ENCODE data around the gene PGR.

DNA sequence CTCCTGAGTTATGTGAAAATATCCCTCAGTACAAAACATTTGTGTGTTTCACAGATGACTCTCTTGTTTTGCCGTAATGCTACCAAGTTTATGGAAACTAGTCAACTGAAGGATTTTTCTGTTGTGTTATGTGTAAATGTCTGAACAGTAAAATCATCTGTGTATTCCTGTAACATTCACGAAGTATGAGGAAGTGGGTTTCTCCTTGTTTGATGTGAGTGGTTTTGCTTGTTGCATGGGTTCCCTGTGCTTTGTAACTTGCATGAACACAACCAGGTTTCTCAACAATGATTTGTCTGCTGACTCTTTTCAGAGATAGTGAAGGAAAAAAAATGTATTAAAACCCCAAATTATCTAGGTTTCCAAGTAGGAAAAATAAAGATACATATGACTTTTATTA, 138.1 kb downstream of the PGR start:
- TF ChIP-seq, protein P1, sequence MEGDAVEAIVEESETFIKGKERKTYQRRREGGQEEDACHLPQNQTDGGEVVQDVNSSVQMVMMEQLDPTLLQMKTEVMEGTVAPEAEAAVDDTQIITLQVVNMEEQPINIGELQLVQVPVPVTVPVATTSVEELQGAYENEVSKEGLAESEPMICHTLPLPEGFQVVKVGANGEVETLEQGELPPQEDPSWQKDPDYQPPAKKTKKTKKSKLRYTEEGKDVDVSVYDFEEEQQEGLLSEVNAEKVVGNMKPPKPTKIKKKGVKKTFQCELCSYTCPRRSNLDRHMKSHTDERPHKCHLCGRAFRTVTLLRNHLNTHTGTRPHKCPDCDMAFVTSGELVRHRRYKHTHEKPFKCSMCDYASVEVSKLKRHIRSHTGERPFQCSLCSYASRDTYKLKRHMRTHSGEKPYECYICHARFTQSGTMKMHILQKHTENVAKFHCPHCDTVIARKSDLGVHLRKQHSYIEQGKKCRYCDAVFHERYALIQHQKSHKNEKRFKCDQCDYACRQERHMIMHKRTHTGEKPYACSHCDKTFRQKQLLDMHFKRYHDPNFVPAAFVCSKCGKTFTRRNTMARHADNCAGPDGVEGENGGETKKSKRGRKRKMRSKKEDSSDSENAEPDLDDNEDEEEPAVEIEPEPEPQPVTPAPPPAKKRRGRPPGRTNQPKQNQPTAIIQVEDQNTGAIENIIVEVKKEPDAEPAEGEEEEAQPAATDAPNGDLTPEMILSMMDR (conservative IDR thresholded peaks at IDR 0.05): no peak
- TF ChIP-seq ZFX (IDR thresholded peaks at IDR 0.05): no peak

All from C4-2B (cell line).